SK-N-SH treated with all-trans-retinoic acid at 6 μM for 48 hours (cell line): ENCODE results near the gene PDGFA.

Experiments
- ATAC-seq: fragments of 200-7000 bp; cut with Tn5 transposase; 3 replicates; pipeline ENCODE4 v1.9.1; 2020; ENCODE audit warnings: mild to moderate bottlenecking, moderate library complexity
- BACH2 ChIP-seq: fragments of 250-450 bp; sonication (Bioruptor Pico); IDR thresholded peaks from 2 replicates; pipeline ENCODE4 v1.9.0; 2021; ENCODE audit warnings: mild to moderate bottlenecking, borderline replicate concordance
- CREB5 ChIP-seq: fragments of 250-450 bp; sonication (Bioruptor Pico); IDR thresholded peaks from 2 replicates; pipeline ENCODE4 v1.5.1; 2020; ENCODE audit warnings: low read depth, mild to moderate bottlenecking, moderate library complexity
- CSDC2 ChIP-seq: fragments of 250-450 bp; sonication (Bioruptor Pico); IDR thresholded peaks from 2 replicates; pipeline ENCODE4 v1.5.0; 2020; ENCODE audit warnings: mild to moderate bottlenecking, moderate library complexity
- GLIS3 ChIP-seq: fragments of 250-450 bp; sonication (Bioruptor Pico); IDR thresholded peaks from 2 replicates; pipeline ENCODE4 v1.5.0; 2020; ENCODE audit warnings: mild to moderate bottlenecking, moderate library complexity
- ISL1 ChIP-seq: fragments of 250-450 bp; sonication (Bioruptor Pico); IDR thresholded peaks from 2 replicates; pipeline ENCODE4 v2.1.2; 2022; ENCODE audit warnings: mild to moderate bottlenecking, moderate library complexity
- OSR1 ChIP-seq: fragments of 250-450 bp; sonication (Bioruptor Pico); IDR thresholded peaks from 2 replicates; pipeline ENCODE4 v1.8.0; 2022; ENCODE audit warnings: moderate library complexity, mild to moderate bottlenecking, inconsistent platforms
- PPARA ChIP-seq: fragments of 250-450 bp; sonication (Bioruptor Pico); IDR thresholded peaks from 2 replicates; pipeline ENCODE4 v1.5.0; 2020; ENCODE audit warnings: mild to moderate bottlenecking, borderline replicate concordance
- SNAI2 ChIP-seq: fragments of 250-450 bp; sonication (Bioruptor Pico); IDR thresholded peaks from 2 replicates; pipeline ENCODE4 v1.5.0; 2020; ENCODE audit warnings: mild to moderate bottlenecking, moderate library complexity
- TCF4 ChIP-seq: fragments of 250-450 bp; sonication (Bioruptor Pico); IDR thresholded peaks from 2 replicates; pipeline ENCODE4 v1.8.0; 2021; ENCODE audit warnings: mild to moderate bottlenecking, moderate library complexity, borderline replicate concordance
- TOX ChIP-seq: fragments of 250-450 bp; sonication (Bioruptor Pico); IDR thresholded peaks from 2 replicates; pipeline ENCODE4 v1.8.0; 2021; ENCODE audit warnings: mild to moderate bottlenecking, moderate library complexity, borderline replicate concordance
- ZC3H10 ChIP-seq: fragments of 250-450 bp; sonication (Bioruptor Pico); IDR thresholded peaks from 2 replicates; pipeline ENCODE4 v1.5.1; 2021; ENCODE audit warnings: mild to moderate bottlenecking, moderate library complexity
- ZFP30 ChIP-seq: fragments of 450-650 bp; formaldehyde crosslinking; IDR thresholded peaks from 2 replicates; pipeline ENCODE4 v1.5.0; 2022; ENCODE audit warnings: mild to moderate bottlenecking, moderate library complexity
- ZNF565 ChIP-seq: fragments of 450-650 bp; formaldehyde crosslinking; conservative IDR thresholded peaks from 2 replicates; pipeline ENCODE4 v1.5.0; 2020; ENCODE audit warnings: low read depth, mild to moderate bottlenecking, moderate library complexity
- ZNF70 ChIP-seq: fragments of 450-650 bp; formaldehyde crosslinking; IDR thresholded peaks from 2 replicates; pipeline ENCODE4 v1.5.0; 2020; ENCODE audit warnings: mild to moderate bottlenecking, moderate library complexity
- ZNF8 ChIP-seq: fragments of 450-650 bp; formaldehyde crosslinking; IDR thresholded peaks from 2 replicates; pipeline ENCODE4 v1.5.0; 2020; ENCODE audit warnings: mild to moderate bottlenecking, moderate library complexity
- TF ChIP-seq, protein P1 (sequence below): fragments of 250-450 bp; sonication (Bioruptor Pico); IDR thresholded peaks from 2 replicates; pipeline ENCODE4 v1.5.0; 2020; ENCODE audit warnings: mild to moderate bottlenecking, moderate library complexity
- TF ChIP-seq, protein P2 (sequence below): fragments of 250-450 bp; sonication (Bioruptor Pico); IDR thresholded peaks from 2 replicates; pipeline ENCODE4 v1.8.0; 2021; ENCODE audit warnings: low read depth, mild to moderate bottlenecking, moderate library complexity, borderline replicate concordance
- TF ChIP-seq, protein P3 (sequence below): fragments of 250-450 bp; sonication (Bioruptor Pico); IDR thresholded peaks from 2 replicates; pipeline ENCODE4 v1.5.1; 2021; ENCODE audit warnings: mild to moderate bottlenecking, moderate library complexity

The PDGFA gene

GRCh38 chr7:549891-550625 lies 30.4 kb upstream of the PDGFA start (continued):
- TF ChIP-seq, protein P1, sequence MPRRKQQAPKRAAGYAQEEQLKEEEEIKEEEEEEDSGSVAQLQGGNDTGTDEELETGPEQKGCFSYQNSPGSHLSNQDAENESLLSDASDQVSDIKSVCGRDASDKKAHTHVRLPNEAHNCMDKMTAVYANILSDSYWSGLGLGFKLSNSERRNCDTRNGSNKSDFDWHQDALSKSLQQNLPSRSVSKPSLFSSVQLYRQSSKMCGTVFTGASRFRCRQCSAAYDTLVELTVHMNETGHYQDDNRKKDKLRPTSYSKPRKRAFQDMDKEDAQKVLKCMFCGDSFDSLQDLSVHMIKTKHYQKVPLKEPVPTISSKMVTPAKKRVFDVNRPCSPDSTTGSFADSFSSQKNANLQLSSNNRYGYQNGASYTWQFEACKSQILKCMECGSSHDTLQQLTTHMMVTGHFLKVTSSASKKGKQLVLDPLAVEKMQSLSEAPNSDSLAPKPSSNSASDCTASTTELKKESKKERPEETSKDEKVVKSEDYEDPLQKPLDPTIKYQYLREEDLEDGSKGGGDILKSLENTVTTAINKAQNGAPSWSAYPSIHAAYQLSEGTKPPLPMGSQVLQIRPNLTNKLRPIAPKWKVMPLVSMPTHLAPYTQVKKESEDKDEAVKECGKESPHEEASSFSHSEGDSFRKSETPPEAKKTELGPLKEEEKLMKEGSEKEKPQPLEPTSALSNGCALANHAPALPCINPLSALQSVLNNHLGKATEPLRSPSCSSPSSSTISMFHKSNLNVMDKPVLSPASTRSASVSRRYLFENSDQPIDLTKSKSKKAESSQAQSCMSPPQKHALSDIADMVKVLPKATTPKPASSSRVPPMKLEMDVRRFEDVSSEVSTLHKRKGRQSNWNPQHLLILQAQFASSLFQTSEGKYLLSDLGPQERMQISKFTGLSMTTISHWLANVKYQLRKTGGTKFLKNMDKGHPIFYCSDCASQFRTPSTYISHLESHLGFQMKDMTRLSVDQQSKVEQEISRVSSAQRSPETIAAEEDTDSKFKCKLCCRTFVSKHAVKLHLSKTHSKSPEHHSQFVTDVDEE (CRISPR knock-in tag), result no peak
- no peak for TF ChIP-seq ZNF8 (CRISPR knock-in tag)
- TF ChIP-seq ISL1 (CRISPR knock-in tag), result no peak
- no peak for TF ChIP-seq SNAI2 (CRISPR knock-in tag)
- no peak for TF ChIP-seq BACH2 (CRISPR knock-in tag)
- TF ChIP-seq, all 23 proteins: peak for 0

- no peak for TF ChIP-seq ZC3H10
- no peak for TF ChIP-seq TCF4 (CRISPR knock-in tag)
- TF ChIP-seq, protein P1 (CRISPR knock-in tag), result no peak
- TF ChIP-seq ZNF565 (CRISPR knock-in tag), result no peak
- TF ChIP-seq ZNF8 (CRISPR knock-in tag), result no peak
- TF ChIP-seq ZNF70 (CRISPR knock-in tag), result no peak
- TF ChIP-seq GLIS3 (CRISPR knock-in tag), result no peak
- TF ChIP-seq CREB5, result no peak
- no peak for ATAC-seq
These were observed 29.6 kb upstream of the PDGFA start for GRCh38 chr7:549066-549890.

DNA sequence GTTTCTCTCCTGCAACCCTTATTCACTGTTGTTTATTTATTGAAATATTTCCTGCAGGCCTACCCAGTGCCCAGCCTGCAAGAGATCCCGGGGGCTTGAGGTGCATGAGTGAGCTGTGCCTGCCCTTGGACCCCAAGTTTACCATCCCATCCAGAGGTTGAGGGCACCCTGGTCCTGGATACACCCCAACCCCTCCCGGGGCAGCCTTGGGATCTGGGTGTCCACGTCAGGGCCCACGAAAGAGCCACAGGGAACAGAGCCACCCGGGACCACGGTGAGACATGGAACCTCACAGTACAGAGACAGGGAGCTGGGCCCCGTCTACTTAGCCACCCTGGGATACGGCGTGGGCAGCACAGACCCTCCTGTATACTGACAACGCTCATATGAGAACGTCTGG lies 28.8 kb upstream of the PDGFA start:
- TF ChIP-seq, protein P2, sequence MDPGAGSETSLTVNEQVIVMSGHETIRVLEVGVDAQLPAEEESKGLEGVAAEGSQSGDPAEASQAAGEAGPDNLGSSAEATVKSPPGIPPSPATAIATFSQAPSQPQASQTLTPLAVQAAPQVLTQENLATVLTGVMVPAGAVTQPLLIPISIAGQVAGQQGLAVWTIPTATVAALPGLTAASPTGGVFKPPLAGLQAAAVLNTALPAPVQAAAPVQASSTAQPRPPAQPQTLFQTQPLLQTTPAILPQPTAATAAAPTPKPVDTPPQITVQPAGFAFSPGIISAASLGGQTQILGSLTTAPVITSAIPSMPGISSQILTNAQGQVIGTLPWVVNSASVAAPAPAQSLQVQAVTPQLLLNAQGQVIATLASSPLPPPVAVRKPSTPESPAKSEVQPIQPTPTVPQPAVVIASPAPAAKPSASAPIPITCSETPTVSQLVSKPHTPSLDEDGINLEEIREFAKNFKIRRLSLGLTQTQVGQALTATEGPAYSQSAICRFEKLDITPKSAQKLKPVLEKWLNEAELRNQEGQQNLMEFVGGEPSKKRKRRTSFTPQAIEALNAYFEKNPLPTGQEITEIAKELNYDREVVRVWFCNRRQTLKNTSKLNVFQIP, result no peak
- TF ChIP-seq ZNF8 (CRISPR knock-in tag) (no peak), ISL1 (CRISPR knock-in tag) (no peak), ZFP30 (CRISPR knock-in tag) (no peak), CREB5 (no peak), TCF4 (CRISPR knock-in tag) (no peak), CSDC2 (CRISPR knock-in tag) (no peak), OSR1 (CRISPR knock-in tag) (no peak), PPARA (CRISPR knock-in tag) (no peak), ZNF565 (CRISPR knock-in tag) (no peak), TOX (no peak)
- TF ChIP-seq, protein P1 (CRISPR knock-in tag), result no peak
- TF ChIP-seq, protein P3, sequence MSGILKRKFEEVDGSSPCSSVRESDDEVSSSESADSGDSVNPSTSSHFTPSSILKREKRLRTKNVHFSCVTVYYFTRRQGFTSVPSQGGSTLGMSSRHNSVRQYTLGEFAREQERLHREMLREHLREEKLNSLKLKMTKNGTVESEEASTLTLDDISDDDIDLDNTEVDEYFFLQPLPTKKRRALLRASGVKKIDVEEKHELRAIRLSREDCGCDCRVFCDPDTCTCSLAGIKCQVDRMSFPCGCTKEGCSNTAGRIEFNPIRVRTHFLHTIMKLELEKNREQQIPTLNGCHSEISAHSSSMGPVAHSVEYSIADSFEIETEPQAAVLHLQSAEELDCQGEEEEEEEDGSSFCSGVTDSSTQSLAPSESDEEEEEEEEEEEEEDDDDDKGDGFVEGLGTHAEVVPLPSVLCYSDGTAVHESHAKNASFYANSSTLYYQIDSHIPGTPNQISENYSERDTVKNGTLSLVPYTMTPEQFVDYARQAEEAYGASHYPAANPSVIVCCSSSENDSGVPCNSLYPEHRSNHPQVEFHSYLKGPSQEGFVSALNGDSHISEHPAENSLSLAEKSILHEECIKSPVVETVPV (CRISPR knock-in tag), result no peak
- TF ChIP-seq, all 23 proteins: peak for 0
- ATAC-seq, result no peak
